CD8-positive, alpha-beta memory T cell (primary cell): ENCODE results near the gene HEPHL1. TPM values are rescaled to one million over a fixed set of nuclear protein-coding genes. Genes with fewer than 3 reads are reported as not detected.

Experiments used
- CTCF ChIA-PET: fragments of 350-600 bp; sonication (Branson Sonifier 250); formaldehyde crosslinking; loops from one replicate; lab custom pipeline; 2021; ENCODE audit warnings: antibody characterized with exemption; lab: Charles Lee
- POLR2A ChIA-PET: fragments of 350-600 bp; sonication (Branson Sonifier 250); formaldehyde crosslinking; loops from one replicate; lab custom pipeline; 2021; ENCODE audit warnings: antibody characterized with exemption; lab: Charles Lee
- DNase-seq, 5 donors: peaks; one replicate each; pipeline versions ENCODE4 v3.0.0 to v3.0.0-alpha.2; 2020 to 2022; ENCODE audit warnings: mixed read lengths in 1 of 5
- H3K27ac ChIP-seq: one replicate; pipeline ENCODE4 v1.7.0; 2013; ENCODE audit warnings: low read depth, mild to moderate bottlenecking, low read length, moderate library complexity
- H3K27me3 ChIP-seq: 2 replicates; pipeline ENCODE4 v1.7.0; 2013; ENCODE audit warnings: low read length, mild to moderate bottlenecking; ENCODE audit not compliant: insufficient read depth, poor library complexity, severe bottlenecking
- H3K36me3 ChIP-seq: 2 replicates; pipeline ENCODE4 v1.7.0; 2013; ENCODE audit warnings: mild to moderate bottlenecking, low read length, moderate library complexity; ENCODE audit not compliant: insufficient read depth
- H3K4me1 ChIP-seq: 2 replicates; pipeline ENCODE4 v1.7.0; 2013; ENCODE audit warnings: mild to moderate bottlenecking, low read length, moderate library complexity; ENCODE audit not compliant: insufficient read depth
- H3K4me3 ChIP-seq: 2 replicates; pipeline ENCODE4 v1.7.0; 2013; ENCODE audit warnings: mild to moderate bottlenecking, low read length
- H3K9me3 ChIP-seq: 2 replicates; pipeline ENCODE4 v1.7.0; 2013; ENCODE audit warnings: mild to moderate bottlenecking, low read length
- H3K27ac Mint-ChIP-seq, 8 donors: one replicate each; pipeline ENCODE4 v1.8.0; 2020 to 2021; ENCODE audit warnings: mixed read lengths in 8 of 8, mild to moderate bottlenecking in 6 of 8, inconsistent platforms in 3 of 8, moderate library complexity in 3 of 8
- H3K27me3 Mint-ChIP-seq, 2 donors: one replicate each; pipeline ENCODE4 v1.8.0; 2020 to 2021; ENCODE audit warnings: mixed read lengths in 2 of 2, mild to moderate bottlenecking in 1 of 2, moderate library complexity in 1 of 2
- H3K36me3 Mint-ChIP-seq, 3 donors: one replicate each; pipeline ENCODE4 v1.8.0; 2020 to 2021; ENCODE audit warnings: mixed read lengths in 3 of 3, inconsistent platforms in 1 of 3, mild to moderate bottlenecking in 1 of 3
- H3K4me1 Mint-ChIP-seq, 3 donors: one replicate each; pipeline ENCODE4 v1.8.0; 2020 to 2021; ENCODE audit warnings: mixed read lengths in 3 of 3, inconsistent platforms in 1 of 3, mild to moderate bottlenecking in 1 of 3
- H3K4me3 Mint-ChIP-seq, 7 donors: one replicate each; pipeline ENCODE4 v1.8.0; 2020 to 2021; ENCODE audit warnings: mixed read lengths in 7 of 7, mild to moderate bottlenecking in 6 of 7, moderate library complexity in 4 of 7, inconsistent platforms in 2 of 7
- H3K9me3 Mint-ChIP-seq, 5 donors: one replicate each; pipeline ENCODE4 v1.8.0; 2020 to 2022; ENCODE audit warnings: mixed read lengths in 5 of 5, mild to moderate bottlenecking in 3 of 5, moderate library complexity in 2 of 5, inconsistent platforms in 1 of 5
- polyA plus RNA-seq: library from polyadenylated mRNA; unstranded; fragments of 300-500 nt; fragmentation: Illumina TruSeq; gene quantifications from one replicate; pipeline ENCODE4 v1.2.3, GENCODE V29; 2021
- total RNA-seq, 2 experiments: library from RNA; stranded (reverse); gene quantifications; one replicate each; pipeline ENCODE4 v1.2.3, GENCODE V29; 2021

The HEPHL1 gene
- total and polyA plus RNA-seq, 3 experiments from 2014 or later = not detected

GRCh38 chr11:94010136-94010535 is 11.0 kb upstream of the HEPHL1 start:
- Mint-ChIP-seq H3K27me3 (peaks cover 5 to 7% of the 10 kb centered on the region in 2 donors), H3K36me3 (no peaks in the 10 kb centered on the region), H3K4me3 (no peak overlapping the region), H3K4me1 (no peaks in the 10 kb centered on the region), H3K9me3 (peaks cover 0 to 12% (median 5%) of the 10 kb centered on the region in 5 donors), H3K27ac (no peak overlapping the region)
- ChIA-PET POLR2A (no interaction called here), CTCF (no interaction called here)
- H3K27me3 ChIP-seq = no peaks in the 10 kb centered on the region
- H3K27ac ChIP-seq = no peak overlapping the region
- no peak overlapping the region for H3K4me3 ChIP-seq
- no peak for DNase-seq
- no peaks in the 10 kb centered on the region for H3K36me3 ChIP-seq
- H3K9me3 ChIP-seq = no peaks in the 10 kb centered on the region
- no peaks in the 10 kb centered on the region for H3K4me1 ChIP-seq

GRCh38 chr11:94011478-94011877 is 9.7 kb upstream of the HEPHL1 start:
- Mint-ChIP-seq H3K27me3 (peaks cover 5 to 7% of the 10 kb centered on the region in 2 donors), H3K4me1 (no peaks in the 10 kb centered on the region), H3K36me3 (peaks cover 0 to 2% (median 0%) of the 10 kb centered on the region in 3 donors), H3K27ac (no peak overlapping the region), H3K4me3 (no peak overlapping the region), H3K9me3 (peaks cover 0 to 15% (median 5%) of the 10 kb centered on the region in 5 donors)
- H3K4me1 ChIP-seq = no peaks in the 10 kb centered on the region
- H3K27me3 ChIP-seq = no peaks in the 10 kb centered on the region
- ChIA-PET CTCF (no interaction called here), POLR2A (no interaction called here)
- no peak overlapping the region for H3K27ac ChIP-seq
- H3K9me3 ChIP-seq = no peaks in the 10 kb centered on the region
- DNase-seq = no peak
- H3K4me3 ChIP-seq = no peak overlapping the region
- no peaks in the 10 kb centered on the region for H3K36me3 ChIP-seq

GRCh38 chr11:94017446-94017845 is 3.7 kb upstream of the HEPHL1 start:
- H3K36me3 Mint-ChIP-seq = peaks cover 0 to 2% (median 0%) of the 10 kb centered on the region in 3 donors
- no peak overlapping the region for H3K4me3 Mint-ChIP-seq
- CTCF ChIA-PET = no interaction called here
- DNase-seq = no peak
- H3K27ac Mint-ChIP-seq = no peak overlapping the region
- Histone ChIP-seq H3K4me3 (no peak overlapping the region), H3K4me1 (no peaks in the 10 kb centered on the region), H3K9me3 (no peaks in the 10 kb centered on the region), H3K36me3 (no peaks in the 10 kb centered on the region), H3K27me3 (no peaks in the 10 kb centered on the region), H3K27ac (no peak overlapping the region)
- peaks cover 2 to 4% of the 10 kb centered on the region in 2 donors for H3K27me3 Mint-ChIP-seq
- H3K9me3 Mint-ChIP-seq = peaks cover 0 to 10% (median 2%) of the 10 kb centered on the region in 5 donors
- POLR2A ChIA-PET = no interaction called here
- H3K4me1 Mint-ChIP-seq = no peaks in the 10 kb centered on the region

- CTCF ChIA-PET = no interaction called here
- H3K4me3 Mint-ChIP-seq = no peak overlapping the region
- H3K4me1 Mint-ChIP-seq = no peaks in the 10 kb centered on the region
- no peak overlapping the region for H3K27ac ChIP-seq
- no peaks in the 10 kb centered on the region for H3K4me1 ChIP-seq
- H3K9me3 ChIP-seq = no peaks in the 10 kb centered on the region
- no peaks in the 10 kb centered on the region for H3K36me3 ChIP-seq
- POLR2A ChIA-PET = no interaction called here
- H3K27me3 Mint-ChIP-seq = peaks cover 2 to 4% of the 10 kb centered on the region in 2 donors
- H3K9me3 Mint-ChIP-seq = peaks cover 0 to 10% (median 0%) of the 10 kb centered on the region in 5 donors
- H3K27me3 ChIP-seq = no peaks in the 10 kb centered on the region
- H3K27ac Mint-ChIP-seq = no peak overlapping the region
- H3K36me3 Mint-ChIP-seq = peaks cover 0 to 2% (median 0%) of the 10 kb centered on the region in 3 donors
- no peak for DNase-seq
- H3K4me3 ChIP-seq = no peak overlapping the region
These were observed 2.4 kb upstream of the HEPHL1 start for GRCh38 chr11:94018721-94019120.

- H3K4me3 ChIP-seq = no peak overlapping the region
- no peaks in the 10 kb centered on the region for H3K9me3 ChIP-seq
- Mint-ChIP-seq H3K36me3 (no peaks in the 10 kb centered on the region), H3K4me3 (no peak overlapping the region), H3K27ac (no peak overlapping the region), H3K9me3 (peaks cover 2 to 9% (median 7%) of the 10 kb centered on the region in 5 donors), H3K4me1 (no peaks in the 10 kb centered on the region), H3K27me3 (peaks cover 4 to 8% of the 10 kb centered on the region in 2 donors)
- ChIA-PET POLR2A (no interaction called here), CTCF (no interaction called here)
- H3K36me3 ChIP-seq = no peaks in the 10 kb centered on the region
- H3K27ac ChIP-seq = no peak overlapping the region
- no peak for DNase-seq
- no peaks in the 10 kb centered on the region for H3K27me3 ChIP-seq
- H3K4me1 ChIP-seq = no peaks in the 10 kb centered on the region
These were observed 2.7 kb downstream of the HEPHL1 start for GRCh38 chr11:94023856-94024255.

GRCh38 chr11:94024547-94024946 is 3.4 kb downstream of the HEPHL1 start:
- H3K27me3 ChIP-seq = no peaks in the 10 kb centered on the region
- H3K27ac ChIP-seq = no peak overlapping the region
- no peaks in the 10 kb centered on the region for H3K4me1 ChIP-seq
- no peaks in the 10 kb centered on the region for H3K36me3 ChIP-seq
- Mint-ChIP-seq H3K4me3 (no peak overlapping the region), H3K36me3 (no peaks in the 10 kb centered on the region), H3K9me3 (peaks cover 2 to 9% (median 7%) of the 10 kb centered on the region in 5 donors), H3K4me1 (no peaks in the 10 kb centered on the region), H3K27me3 (peaks cover 4 to 10% of the 10 kb centered on the region in 2 donors), H3K27ac (no peak overlapping the region)
- H3K4me3 ChIP-seq = no peak overlapping the region
- ChIA-PET CTCF (no interaction called here), POLR2A (no interaction called here)
- H3K9me3 ChIP-seq = no peaks in the 10 kb centered on the region
- no peak for DNase-seq

GRCh38 chr11:94025690-94026394 is 4.7 kb downstream of the HEPHL1 start:
- CTCF ChIA-PET = no interaction called here
- DNase-seq = no peak

GRCh38 chr11:94027210-94027609 is 6.1 kb downstream of the HEPHL1 start:
- Histone ChIP-seq H3K27ac (no peak overlapping the region), H3K4me3 (no peak overlapping the region), H3K36me3 (no peaks in the 10 kb centered on the region), H3K27me3 (no peaks in the 10 kb centered on the region), H3K9me3 (no peaks in the 10 kb centered on the region), H3K4me1 (no peaks in the 10 kb centered on the region)
- Mint-ChIP-seq H3K27me3 (peaks cover 0 to 9% of the 10 kb centered on the region in 2 donors), H3K36me3 (no peaks in the 10 kb centered on the region), H3K4me3 (no peak overlapping the region), H3K9me3 (peaks cover 2 to 12% (median 7%) of the 10 kb centered on the region in 5 donors), H3K27ac (no peak overlapping the region), H3K4me1 (no peaks in the 10 kb centered on the region)
- DNase-seq = no peak
- POLR2A ChIA-PET = no interaction called here
- CTCF ChIA-PET = no interaction called here

More at GRCh38 chr11:94025690-94026394, 4.7 kb downstream of the HEPHL1 start:
- POLR2A ChIA-PET = no interaction called here
- H3K36me3 ChIP-seq = no peaks in the 10 kb centered on the region
- no peaks in the 10 kb centered on the region for H3K4me1 ChIP-seq
- H3K9me3 Mint-ChIP-seq = peaks cover 2 to 12% (median 7%) of the 10 kb centered on the region in 5 donors
- H3K27ac ChIP-seq = no peak overlapping the region
- H3K4me3 Mint-ChIP-seq = no peak overlapping the region
- H3K9me3 ChIP-seq = no peaks in the 10 kb centered on the region
- no peak overlapping the region for H3K27ac Mint-ChIP-seq
- no peak overlapping the region for H3K4me3 ChIP-seq
- H3K27me3 Mint-ChIP-seq = peaks cover 0 to 10% of the 10 kb centered on the region in 2 donors
- H3K36me3 Mint-ChIP-seq = no peaks in the 10 kb centered on the region
- H3K27me3 ChIP-seq = no peaks in the 10 kb centered on the region
- H3K4me1 Mint-ChIP-seq = no peaks in the 10 kb centered on the region
